Measurements from ENCODE around the gene TMEM72. TPM values are rescaled to one million over a fixed set of nuclear protein-coding genes. Genes with fewer than 3 reads are reported as not detected.
A peak's percentile ranks its signal among the peaks of the same experiment; 100 is the strongest.

The TMEM72 gene
- total RNA-seq, 1 donor from 2014 or later: not detected

GRCh38 chr10:44958898-44959246 lies 47.7 kb downstream of the TMEM72 start:
- Histone ChIP-seq H3K4me1 (ENCODE audit: insufficient read depth, low read length) (peaks cover 24% of the 10 kb centered on the region), H3K4me2 (ENCODE audit: low read length) (peak overlapping the region; percentile 95), H3K4me3 (ENCODE audit: insufficient read depth, low read depth, low read length) (peak overlapping the region; percentile 74), H3K27me3 (ENCODE audit: insufficient read depth, low read length) (no peaks in the 10 kb centered on the region), H3K9ac (ENCODE audit: low read length) (peak overlapping the region; percentile 90), H4K20me1 (ENCODE audit: insufficient read depth, low read length) (no peaks in the 10 kb centered on the region), H3K36me3 (ENCODE audit: insufficient read depth, low read length) (no peaks in the 10 kb centered on the region), H3K9me3 (ENCODE audit: insufficient read depth, low read depth, low read length) (no peaks in the 10 kb centered on the region), H3K27ac (ENCODE audit: low read depth, low read length) (peak overlapping the region; percentile 83), H3K79me2 (ENCODE audit: insufficient read depth, low read length) (no peaks in the 10 kb centered on the region), H2AFZ (ENCODE audit: low read depth, low read length) (peak overlapping the region; percentile 91)
- peak overlapping the region; percentile 92 for H3K4me3 Mint-ChIP-seq (ENCODE audit: unreplicated experiment)
- TF ChIP-seq EZH2 (IDR thresholded peaks at IDR 0.05; ENCODE audit: insufficient read depth, low read length) (no peak), CTCF (IDR thresholded peaks at IDR 0.05; ENCODE audit: insufficient read depth, low read depth, low read length) (no peak)
- peaks cover 52% of the 10 kb centered on the region for H3K4me1 Mint-ChIP-seq (ENCODE audit: low read depth, unreplicated experiment)
- no peak for DNase-seq (ENCODE audit: low read depth)
- peak overlapping the region; percentile 89 for H3K27ac Mint-ChIP-seq (ENCODE audit: unreplicated experiment)
- no peaks in the 10 kb centered on the region for H3K27me3 Mint-ChIP-seq (ENCODE audit: low read depth, unreplicated experiment)
- no peak for FAIRE-seq
- H3K36me3 Mint-ChIP-seq (ENCODE audit: low read depth, unreplicated experiment): peaks cover 17% of the 10 kb centered on the region
- H3K9me3 Mint-ChIP-seq (ENCODE audit: unreplicated experiment): peaks cover 3% of the 10 kb centered on the region

GRCh38 chr10:44959247-44960087 lies 48.3 kb downstream of the TMEM72 start, which contains the start of gene RASSF4:
Gene RASSF4 (plus strand): TSS chr10:44959802. CDS start chr10:44970203, 10,401 bp downstream.
- Histone ChIP-seq H4K20me1 (ENCODE audit: insufficient read depth, low read length) (no peaks in the 10 kb centered on the region), H3K9me3 (ENCODE audit: insufficient read depth, low read depth, low read length) (no peaks in the 10 kb centered on the region), H3K9ac (ENCODE audit: low read length) (peak within 1 kb of the TSS; percentile 90), H3K4me3 (ENCODE audit: insufficient read depth, low read depth, low read length) (peak within 1 kb of the TSS; percentile 74), H3K36me3 (ENCODE audit: insufficient read depth, low read length) (no peaks in the 10 kb centered on the region), H3K79me2 (ENCODE audit: insufficient read depth, low read length) (no peaks in the 10 kb centered on the region), H3K4me2 (ENCODE audit: low read length) (peak within 1 kb of the TSS; percentile 95), H2AFZ (ENCODE audit: low read depth, low read length) (peak within 1 kb of the TSS; percentile 91), H3K27ac (ENCODE audit: low read depth, low read length) (peak within 1 kb of the TSS; percentile 83), H3K27me3 (ENCODE audit: insufficient read depth, low read length) (no peaks in the 10 kb centered on the region), H3K4me1 (ENCODE audit: insufficient read depth, low read length) (peaks cover 30% of the 10 kb centered on the region)
- FAIRE-seq (no peak), DNase-seq (ENCODE audit: low read depth) (peak; percentile 74)
- Mint-ChIP-seq H3K4me1 (ENCODE audit: low read depth, unreplicated experiment) (peaks cover 52% of the 10 kb centered on the region), H3K36me3 (ENCODE audit: low read depth, unreplicated experiment) (peaks cover 17% of the 10 kb centered on the region), H3K4me3 (ENCODE audit: unreplicated experiment) (peak within 1 kb of the TSS; percentile 92), H3K27me3 (ENCODE audit: low read depth, unreplicated experiment) (no peaks in the 10 kb centered on the region), H3K9me3 (ENCODE audit: unreplicated experiment) (peaks cover 3% of the 10 kb centered on the region), H3K27ac (ENCODE audit: unreplicated experiment) (peak within 1 kb of the TSS; percentile 89)
- TF ChIP-seq EZH2 (IDR thresholded peaks at IDR 0.05; ENCODE audit: insufficient read depth, low read length) (no peak), CTCF (IDR thresholded peaks at IDR 0.05; ENCODE audit: insufficient read depth, low read depth, low read length) (no peak)

GRCh38 chr10:44960088-44960460 lies 48.9 kb downstream of the TMEM72 start:
- H3K4me3 Mint-ChIP-seq (ENCODE audit: unreplicated experiment): peak overlapping the region; percentile 90
- Histone ChIP-seq H3K4me2 (ENCODE audit: low read length) (peak overlapping the region; percentile 95), H4K20me1 (ENCODE audit: insufficient read depth, low read length) (no peaks in the 10 kb centered on the region), H3K79me2 (ENCODE audit: insufficient read depth, low read length) (no peaks in the 10 kb centered on the region), H3K36me3 (ENCODE audit: insufficient read depth, low read length) (no peaks in the 10 kb centered on the region), H2AFZ (ENCODE audit: low read depth, low read length) (peak overlapping the region; percentile 90), H3K27me3 (ENCODE audit: insufficient read depth, low read length) (no peaks in the 10 kb centered on the region), H3K4me1 (ENCODE audit: insufficient read depth, low read length) (peaks cover 33% of the 10 kb centered on the region), H3K27ac (ENCODE audit: low read depth, low read length) (no peak overlapping the region), H3K9ac (ENCODE audit: low read length) (peak overlapping the region; percentile 61), H3K9me3 (ENCODE audit: insufficient read depth, low read depth, low read length) (no peaks in the 10 kb centered on the region), H3K4me3 (ENCODE audit: insufficient read depth, low read depth, low read length) (peak overlapping the region; percentile 63)
- no peak overlapping the region for H3K27ac Mint-ChIP-seq (ENCODE audit: unreplicated experiment)
- no peak for TF ChIP-seq EZH2 (IDR thresholded peaks at IDR 0.05; ENCODE audit: insufficient read depth, low read length)
- TF ChIP-seq CTCF (IDR thresholded peaks at IDR 0.05; ENCODE audit: insufficient read depth, low read depth, low read length): no peak
- FAIRE-seq (no peak), DNase-seq (ENCODE audit: low read depth) (no peak)
- peaks cover 3% of the 10 kb centered on the region for H3K9me3 Mint-ChIP-seq (ENCODE audit: unreplicated experiment)
- H3K36me3 Mint-ChIP-seq (ENCODE audit: low read depth, unreplicated experiment): peaks cover 17% of the 10 kb centered on the region
- H3K27me3 Mint-ChIP-seq (ENCODE audit: low read depth, unreplicated experiment): no peaks in the 10 kb centered on the region
- H3K4me1 Mint-ChIP-seq (ENCODE audit: low read depth, unreplicated experiment): peaks cover 59% of the 10 kb centered on the region
